Astrocyte of the spinal cord (primary cell): ENCODE measurements around the gene DYNLT2.

ENCODE experiments used
- DNase-seq: peaks from one replicate; pipeline ENCODE4 v3.0.0; 2011; ENCODE audit warnings: low read depth, low spot score
- H3K4me3 ChIP-seq: 2 replicates; pipeline ENCODE4 v1.5.1; 2011; ENCODE audit warnings: low read depth, mild to moderate bottlenecking, low read length, moderate library complexity
- CTCF ChIP-seq: IDR thresholded peaks from 2 replicates; pipeline ENCODE4 v1.5.1; 2012; ENCODE audit warnings: low read depth, mild to moderate bottlenecking, low read length, inconsistent platforms
- in situ Hi-C: cut with HindIII; loops from 2 replicates; pipeline ENCODE4 v1.10.0; 2017; ENCODE audit warnings: low sequenced_read_pairs

The DYNLT2 gene

GRCh38 chr6:169778646-169779045 is 27.3 kb upstream of the DYNLT2 start:
- no peak for DNase-seq
- H3K4me3 ChIP-seq = no peak overlapping the region
- TF ChIP-seq CTCF = no peak
- in situ Hi-C loops = no loop called here

GRCh38 chr6:169777896-169778295 is 26.5 kb upstream of the DYNLT2 start:
- TF ChIP-seq CTCF = no peak
- no peak for DNase-seq
- in situ Hi-C loops = no loop called here
- no peak overlapping the region for H3K4me3 ChIP-seq

GRCh38 chr6:169776379-169776778 is 25.0 kb upstream of the DYNLT2 start:
- TF ChIP-seq CTCF = no peak
- no peak for DNase-seq
- H3K4me3 ChIP-seq = no peak overlapping the region
- in situ Hi-C loops = no loop called here

- no peak overlapping the region for H3K4me3 ChIP-seq
- DNase-seq = no peak
- no peak for TF ChIP-seq CTCF
- in situ Hi-C loops = no loop called here
Measured at GRCh38 chr6:169775321-169775720, 23.9 kb upstream of the DYNLT2 start.

GRCh38 chr6:169774347-169774746 is 23.0 kb upstream of the DYNLT2 start:
- TF ChIP-seq CTCF = no peak
- in situ Hi-C loops = no loop called here
- H3K4me3 ChIP-seq = no peak overlapping the region
- no peak for DNase-seq

- no peak for DNase-seq
- TF ChIP-seq CTCF = no peak
- in situ Hi-C loops = no loop called here
- H3K4me3 ChIP-seq = no peak overlapping the region
Measured at GRCh38 chr6:169766921-169767736, 15.8 kb upstream of the DYNLT2 start.
